ENCODE results near the gene SLC35F3.

Gene SLC35F3

DNA sequence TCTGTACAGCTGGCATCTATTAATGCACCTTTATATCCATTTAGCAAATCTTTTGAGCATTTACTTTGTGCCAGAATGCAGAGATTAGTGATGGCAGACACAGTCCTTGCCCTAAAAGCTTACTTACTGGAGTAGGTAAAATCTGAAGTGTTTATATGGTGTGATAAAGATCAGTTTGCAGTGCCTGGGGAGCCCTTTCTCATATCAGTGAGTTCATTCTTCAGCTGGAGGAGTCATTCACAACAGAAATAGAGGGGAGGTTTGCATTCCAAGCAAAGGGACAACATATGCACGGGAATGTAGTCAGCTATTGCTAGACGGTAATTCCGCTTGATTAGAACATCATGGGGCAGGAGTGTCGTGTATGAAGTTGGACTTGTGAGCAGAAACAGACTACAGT lies 8.4 kb downstream of the SLC35F3 start:
- no peak for DNase-seq

DNA sequence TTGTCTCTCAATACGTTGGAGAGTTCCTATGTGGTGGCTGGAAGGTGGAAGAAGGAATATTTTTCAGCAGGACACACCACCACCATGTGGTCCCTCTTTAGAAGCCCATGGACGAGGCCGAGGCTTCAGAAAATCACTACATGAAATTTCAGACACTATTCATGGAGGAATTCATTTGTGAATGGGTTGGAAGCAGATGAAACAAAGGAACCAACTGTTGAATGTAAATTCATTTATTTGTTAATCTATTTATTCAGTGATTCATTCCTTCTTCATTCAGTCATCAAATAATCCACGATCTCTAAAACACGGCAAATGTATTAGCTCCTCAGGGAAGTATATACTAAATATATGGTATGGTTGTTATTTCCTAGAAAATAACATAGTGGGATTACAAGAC lies 12.2 kb downstream of the SLC35F3 start:
- no peak for DNase-seq

DNA sequence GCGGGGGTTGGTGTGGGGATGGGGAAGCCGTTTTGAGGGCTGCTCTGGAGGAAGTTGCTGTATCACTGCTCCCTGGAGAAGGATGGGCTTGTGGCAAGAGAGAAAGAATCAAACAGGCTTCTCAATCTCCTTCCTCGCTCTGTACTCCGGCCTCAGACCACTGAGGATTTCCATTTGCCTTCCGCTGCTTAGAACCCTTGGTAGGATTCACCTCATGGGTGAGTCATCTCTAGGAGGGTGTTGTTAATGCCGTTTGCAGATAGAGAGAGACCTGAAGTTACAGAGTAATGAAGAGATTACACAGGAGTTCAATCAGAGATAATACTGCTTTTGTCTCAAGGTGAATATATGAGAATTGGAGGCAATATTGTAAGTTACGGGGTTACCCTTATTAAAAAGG lies 15.3 kb downstream of the SLC35F3 start:
- no peak for DNase-seq

DNA sequence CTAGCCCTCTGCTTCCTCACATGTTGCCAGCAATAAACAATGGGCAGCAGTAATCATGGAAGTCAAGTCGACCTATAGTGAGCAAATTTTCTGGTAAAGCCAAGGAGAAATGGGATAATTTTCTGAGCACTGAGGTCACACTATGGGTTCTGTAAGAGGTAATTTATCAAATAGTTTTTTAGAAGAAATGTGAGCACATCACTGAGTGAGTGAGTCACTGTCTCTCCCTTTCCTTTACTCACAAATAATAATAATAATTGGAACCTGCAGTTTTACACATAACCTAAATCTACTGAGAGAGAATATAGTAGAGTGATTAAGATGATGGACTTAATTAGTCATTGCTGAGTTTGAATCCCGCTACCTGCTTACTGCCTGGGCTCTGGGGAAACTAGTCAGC lies 23.6 kb downstream of the SLC35F3 start:
- no peak for DNase-seq

- no peak for DNase-seq
Measured at GRCh38 chr1:233933339-233933738, 28.9 kb downstream of the SLC35F3 start.

- DNase-seq, result no peak
Measured at GRCh38 chr1:233935297-233935868, 30.9 kb downstream of the SLC35F3 start.

DNA sequence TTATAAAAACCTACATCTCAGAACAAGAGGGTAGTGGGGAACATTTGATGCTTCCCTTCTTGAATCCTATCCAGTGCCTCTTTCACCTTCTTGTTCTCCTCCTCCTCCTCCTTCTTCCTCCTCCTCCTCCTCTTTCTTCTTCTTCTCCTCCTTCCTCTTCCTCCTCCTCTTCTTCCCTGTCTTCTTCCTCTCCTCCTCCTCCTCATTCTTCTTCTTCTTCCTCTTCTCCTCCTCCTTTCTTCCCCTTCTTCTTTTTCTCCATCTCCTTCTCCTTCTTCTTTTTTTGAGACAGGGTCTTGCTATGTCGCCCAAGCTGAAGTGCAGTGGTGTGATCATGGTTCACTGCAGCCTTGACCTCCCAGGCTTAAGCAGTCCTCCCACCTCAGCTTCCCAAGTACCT lies 31.9 kb downstream of the SLC35F3 start:
- DNase-seq, result no peak

DNA sequence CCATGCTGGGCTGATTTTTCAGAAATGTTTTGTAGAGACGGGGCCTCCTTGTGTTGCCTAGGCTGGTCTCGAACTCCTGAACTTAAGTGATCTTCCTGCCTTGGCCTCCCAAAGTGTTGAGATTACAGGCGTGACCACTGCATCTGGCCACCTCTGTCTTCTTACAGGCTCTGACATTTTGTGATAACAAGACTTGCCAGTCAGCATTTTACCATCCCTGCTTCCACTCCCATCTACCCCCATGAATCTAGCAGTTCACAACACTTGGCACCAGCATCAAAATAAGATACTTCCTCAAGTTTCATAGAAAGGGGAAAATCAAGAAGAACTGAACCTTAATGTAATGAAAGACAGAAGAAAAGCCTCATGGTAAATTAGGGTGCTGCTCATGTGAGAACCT lies 32.4 kb downstream of the SLC35F3 start:
- DNase-seq, result no peak

DNA sequence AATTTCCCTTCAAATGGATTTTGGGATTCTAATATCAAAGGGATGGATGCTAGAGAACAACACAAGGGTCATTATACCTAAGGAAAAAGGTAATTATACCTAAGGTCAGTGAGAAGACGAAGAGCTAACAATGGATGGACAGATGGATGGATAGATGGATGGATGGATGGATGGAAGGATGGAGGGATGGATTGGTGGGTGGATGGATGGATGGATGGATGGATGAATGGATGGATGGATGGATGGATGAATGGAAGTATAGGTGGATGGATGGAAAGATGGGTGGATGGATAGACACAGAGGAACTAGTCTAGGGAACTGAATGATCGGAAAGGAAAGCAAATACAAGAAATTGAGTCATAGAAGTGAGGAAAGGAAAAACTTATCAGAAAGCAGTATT lies 34.0 kb downstream of the SLC35F3 start:
- DNase-seq, result no peak

GRCh38 chr1:233939451-233939850 lies 35.0 kb downstream of the SLC35F3 start:
- no peak for DNase-seq

DNA sequence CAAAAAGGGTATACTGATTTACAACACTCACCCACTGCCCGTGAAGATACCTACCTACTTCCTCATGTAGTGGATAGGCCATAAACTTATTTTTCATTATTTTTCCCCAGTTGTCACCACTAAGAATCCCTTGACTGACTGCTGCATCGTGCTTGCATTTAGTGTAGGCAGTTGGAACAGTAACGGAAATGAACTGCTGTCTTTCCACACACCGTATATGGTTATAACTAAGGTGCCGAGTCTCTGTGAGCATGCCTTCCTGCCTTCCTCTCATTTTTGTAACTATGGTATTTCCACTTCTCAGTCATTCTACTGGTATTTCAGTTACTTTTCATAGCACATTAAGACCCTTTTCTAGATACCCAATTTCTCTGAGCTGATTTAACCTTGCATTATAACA lies 36.4 kb downstream of the SLC35F3 start:
- DNase-seq, result no peak

GRCh38 chr1:233944601-233945000 lies 40.1 kb downstream of the SLC35F3 start:
- DNase-seq, result no peak

DNA sequence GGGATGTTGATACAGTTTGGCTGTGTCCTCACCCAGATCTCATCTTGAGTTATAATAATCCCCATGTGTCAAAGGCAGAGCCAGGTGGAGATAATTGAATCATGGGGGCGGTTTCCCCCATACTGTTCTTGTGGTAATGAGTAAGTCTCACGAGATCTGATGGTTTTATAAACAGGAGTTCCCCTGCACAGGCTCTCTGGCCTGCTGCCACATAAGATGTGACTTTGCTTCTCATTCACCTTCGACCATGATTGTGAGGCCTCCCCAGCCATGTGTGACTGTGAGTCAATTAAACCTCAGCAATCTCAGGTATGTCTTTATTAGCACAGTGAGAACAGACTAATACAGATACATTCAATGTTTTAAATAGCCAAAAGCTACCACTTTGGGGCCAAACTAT lies 41.1 kb downstream of the SLC35F3 start:
- no peak for DNase-seq

GRCh38 chr1:233945979-233946378 lies 41.5 kb downstream of the SLC35F3 start:
- no peak for DNase-seq

DNA sequence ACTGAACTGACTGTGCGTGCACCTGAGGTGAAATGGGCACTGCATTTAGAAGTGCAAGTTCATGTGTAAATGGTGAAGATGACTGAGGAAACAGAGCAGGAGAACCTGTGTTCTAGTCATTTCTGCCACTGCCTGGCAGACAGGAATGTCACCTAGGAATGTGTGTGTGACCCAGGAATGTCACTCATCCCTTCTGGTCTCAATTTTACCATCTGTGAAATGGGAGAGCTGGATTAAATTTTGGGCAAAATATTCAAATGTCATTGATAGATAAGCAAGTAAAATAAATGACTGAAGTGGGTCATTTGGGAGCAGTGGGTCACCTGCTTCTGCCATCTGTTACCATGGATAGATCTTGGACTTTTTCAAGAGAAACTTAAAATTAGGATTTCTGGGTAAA lies 42.2 kb downstream of the SLC35F3 start:
- DNase-seq, result no peak

DNA sequence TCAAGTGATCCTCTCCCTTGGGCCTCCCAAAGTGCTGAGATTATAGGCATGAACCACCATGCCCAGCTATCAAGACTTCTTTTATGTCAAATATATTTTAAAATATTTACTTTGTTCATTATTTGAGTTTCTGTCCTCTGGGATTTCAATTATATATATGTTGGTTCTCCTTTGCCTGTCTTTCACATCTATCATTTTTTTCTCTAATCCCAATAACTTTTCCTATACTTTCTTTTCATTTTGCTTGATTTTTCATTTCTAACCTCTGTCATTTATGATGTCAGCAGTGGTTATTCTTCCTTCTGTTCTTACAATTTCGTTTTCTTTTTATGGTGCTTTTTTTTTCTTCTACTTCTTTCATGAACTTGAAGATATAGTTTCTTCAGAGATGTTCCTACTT lies 47.3 kb downstream of the SLC35F3 start:
- no peak for DNase-seq

DNA sequence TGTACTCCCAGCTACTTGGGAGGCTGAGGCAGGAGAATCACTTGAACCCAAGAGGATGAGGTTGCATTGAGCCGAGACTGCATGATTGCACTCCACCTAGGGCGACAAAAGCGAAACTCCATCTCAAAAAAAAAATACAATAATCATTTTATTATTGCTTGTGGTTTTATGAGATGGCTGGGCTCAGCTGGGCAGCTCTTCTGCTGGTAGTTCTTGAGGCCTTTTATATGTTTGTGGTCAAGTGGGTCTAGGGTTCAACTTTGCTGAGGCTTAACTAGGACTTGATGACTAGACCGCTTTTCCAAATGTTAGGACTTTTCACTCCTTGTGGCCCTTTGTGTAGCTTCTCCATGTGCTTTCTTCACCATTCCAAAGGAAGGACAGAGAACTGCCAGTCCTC lies 53.2 kb downstream of the SLC35F3 start:
- no peak for DNase-seq

DNA sequence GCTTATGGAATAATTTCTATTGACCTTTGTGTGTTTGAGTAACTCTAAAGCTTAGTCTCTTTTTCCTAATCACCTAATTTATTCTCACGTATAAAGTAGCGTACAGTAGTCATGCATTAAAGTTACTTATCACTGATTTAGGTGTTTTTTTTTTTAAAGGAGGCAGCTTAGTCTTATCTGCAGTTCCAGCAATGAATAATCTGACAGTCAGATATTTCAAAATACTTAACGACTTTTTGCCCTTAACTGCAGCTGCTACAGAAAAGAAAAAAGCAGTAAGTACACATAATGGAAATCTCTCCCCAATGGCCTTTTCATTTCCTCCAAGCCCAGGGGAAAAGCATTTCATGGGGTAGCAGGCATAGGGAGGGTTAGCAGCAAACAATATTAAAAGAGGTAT lies 54.6 kb downstream of the SLC35F3 start:
- no peak for DNase-seq

DNA sequence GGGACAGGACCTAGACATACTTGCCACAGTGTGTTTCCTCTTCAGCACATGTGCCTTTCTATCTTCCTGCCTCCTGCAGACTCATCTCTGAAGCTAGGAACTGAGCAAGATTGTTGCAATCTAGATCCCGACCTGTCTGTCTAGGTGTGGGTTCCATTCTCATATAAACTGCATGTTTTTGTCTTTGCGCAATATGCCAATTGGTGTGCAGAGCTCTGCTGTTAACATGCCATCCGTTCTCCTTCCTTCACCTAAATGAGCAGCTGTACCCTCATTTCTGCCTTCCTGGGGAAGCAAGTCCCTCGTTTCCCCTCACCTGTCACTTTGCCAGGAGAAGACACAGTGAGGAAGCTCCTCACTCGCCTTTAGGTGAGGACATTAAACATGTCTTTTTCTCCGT lies 55.5 kb downstream of the SLC35F3 start:
- DNase-seq, result no peak

DNA sequence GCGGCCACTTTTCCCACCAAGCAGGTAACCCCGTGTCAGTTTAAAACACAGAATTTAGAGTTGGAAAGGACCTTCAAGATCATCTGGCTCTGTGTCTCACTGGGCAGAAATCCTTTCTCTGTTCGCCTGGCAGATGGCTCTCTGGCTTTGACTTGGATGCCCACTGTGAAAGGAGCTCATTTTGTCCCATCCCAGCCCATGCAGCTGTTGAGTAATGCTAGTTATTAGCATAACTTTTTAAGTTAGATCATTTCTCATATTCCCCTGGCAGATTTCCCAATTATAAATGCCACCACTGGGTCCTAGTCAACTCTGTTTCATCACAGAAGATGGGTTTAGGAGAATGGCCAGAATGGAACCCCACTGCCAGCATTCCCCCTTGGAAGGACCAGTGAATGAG lies 55.9 kb downstream of the SLC35F3 start:
- DNase-seq, result no peak

DNA sequence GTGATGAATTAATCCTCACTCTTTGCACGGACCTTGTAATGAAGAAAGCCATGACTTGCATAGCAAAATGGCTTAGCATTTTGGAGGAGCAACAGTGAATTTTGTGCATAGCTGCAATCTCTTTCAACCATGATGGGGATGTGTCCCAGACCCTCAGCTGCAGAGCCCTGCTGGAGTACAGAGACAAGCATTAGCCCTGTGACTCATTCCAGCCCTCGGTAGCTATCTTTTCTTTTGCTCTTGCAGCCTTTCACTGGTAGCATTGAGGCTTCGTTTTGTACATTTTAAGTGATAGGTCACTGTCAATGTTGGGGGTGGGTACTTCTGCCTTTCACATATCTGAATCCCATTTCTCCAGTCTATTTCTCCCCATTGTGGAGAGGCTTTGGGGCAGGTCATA lies 58.4 kb downstream of the SLC35F3 start:
- no peak for DNase-seq

DNA sequence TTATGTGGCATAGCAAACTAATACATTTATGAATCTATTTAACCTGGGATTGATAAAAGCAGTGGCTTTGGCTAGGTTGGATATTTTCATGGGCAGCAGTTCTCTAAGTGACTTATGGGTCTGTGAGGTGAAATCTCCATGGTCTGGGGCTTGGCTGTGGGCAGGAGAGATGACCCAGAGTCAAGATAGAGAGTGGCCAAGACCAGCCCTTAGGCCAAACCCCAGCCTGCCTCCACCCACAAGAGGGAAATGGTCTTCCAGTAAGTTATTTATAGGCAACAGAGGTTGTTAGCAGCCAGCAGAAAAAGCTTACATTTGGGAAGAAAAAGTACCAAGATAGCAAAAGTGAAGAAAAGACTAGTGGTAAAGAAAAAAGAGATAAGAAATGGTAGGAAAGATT lies 61.4 kb downstream of the SLC35F3 start:
- no peak for DNase-seq

GRCh38 chr1:233971753-233972152 lies 67.3 kb downstream of the SLC35F3 start:
- DNase-seq, result no peak

DNA sequence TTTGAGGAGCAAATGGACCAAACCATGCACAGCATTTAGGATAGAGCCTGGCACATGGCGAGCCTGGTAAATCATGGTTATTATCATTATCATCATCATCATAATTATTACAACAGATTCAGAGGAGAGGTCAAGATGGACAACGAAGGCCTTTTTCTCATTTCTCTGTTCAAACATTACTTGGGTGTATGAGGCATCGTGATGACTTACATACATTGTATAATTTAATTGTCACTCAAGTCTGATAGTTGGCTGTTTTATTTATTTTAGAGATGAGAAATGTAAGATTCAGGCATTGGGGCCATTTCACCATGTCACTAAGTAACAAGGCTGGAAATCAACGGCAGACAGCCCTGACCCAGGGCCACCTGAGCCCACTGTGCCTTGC lies 68.1 kb downstream of the SLC35F3 start:
- DNase-seq, result no peak

- DNase-seq, result no peak
Measured at GRCh38 chr1:233972951-233973635, 68.6 kb downstream of the SLC35F3 start.

Data from activated CD4-positive, alpha-beta T cell treated with anti-CD3 and anti-CD28 coated beads, Interleukin-2, amount 50 U/mL, for 1 hour (primary cell).